OCI-M2 (cell line): ENCODE results near the gene EPHA10.
"Not testable (repeated sequence)": the region's sequence is repeated elsewhere in the genome, so short reads cannot be mapped to it uniquely, and the experiment has no call there.

Experiments used
- DNase-seq: peaks from one replicate; lab custom pipeline; 2025; ENCODE audit not compliant: unreplicated experiment; lab: John Stamatoyannopoulos, UW

The EPHA10 gene

DNA sequence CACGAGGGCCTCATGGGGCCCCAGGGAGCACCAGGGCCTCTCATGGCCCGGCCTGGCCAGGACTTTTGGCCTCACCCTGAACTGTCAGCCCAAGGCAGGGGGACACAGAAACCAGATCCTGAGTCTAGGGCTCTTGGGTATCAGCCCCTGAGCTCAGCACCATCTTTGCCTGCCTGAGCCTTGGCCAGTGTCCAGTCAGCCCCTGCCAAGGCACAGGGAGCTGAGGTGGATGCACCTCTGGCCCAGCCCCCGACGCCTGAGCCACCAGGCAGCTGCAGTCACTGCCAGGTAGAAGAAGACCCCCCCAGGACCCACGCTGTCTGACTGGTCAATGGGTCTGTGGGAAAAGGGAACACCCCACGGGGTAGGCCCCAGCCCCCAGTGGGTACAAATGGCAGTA is 47.3 kb downstream of the EPHA10 start:
- no peak for DNase-seq

DNA sequence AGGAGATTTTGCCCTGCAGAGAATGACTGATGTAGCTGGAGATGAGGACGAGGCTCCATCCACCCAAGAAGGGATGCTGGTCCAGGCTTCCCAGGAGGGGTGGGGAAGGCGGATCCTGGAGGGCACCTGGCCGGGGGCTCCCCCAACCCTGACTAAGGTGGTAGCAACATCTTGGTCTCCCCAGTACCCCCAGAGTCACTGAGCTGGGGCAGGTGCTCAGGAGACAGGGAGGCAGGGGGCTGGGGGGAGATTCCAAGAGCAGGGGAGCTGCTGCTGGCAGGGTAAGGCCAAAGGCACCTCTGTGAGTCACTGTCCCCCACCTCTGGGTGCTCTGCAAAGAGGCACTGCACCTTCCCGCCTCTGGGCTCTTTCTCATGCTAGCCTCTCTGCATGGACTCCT is 48.6 kb downstream of the EPHA10 start:
- no peak for DNase-seq

GRCh38 chr1:37714689-37715088 is 50.2 kb downstream of the EPHA10 start:
- DNase-seq = no peak

DNA sequence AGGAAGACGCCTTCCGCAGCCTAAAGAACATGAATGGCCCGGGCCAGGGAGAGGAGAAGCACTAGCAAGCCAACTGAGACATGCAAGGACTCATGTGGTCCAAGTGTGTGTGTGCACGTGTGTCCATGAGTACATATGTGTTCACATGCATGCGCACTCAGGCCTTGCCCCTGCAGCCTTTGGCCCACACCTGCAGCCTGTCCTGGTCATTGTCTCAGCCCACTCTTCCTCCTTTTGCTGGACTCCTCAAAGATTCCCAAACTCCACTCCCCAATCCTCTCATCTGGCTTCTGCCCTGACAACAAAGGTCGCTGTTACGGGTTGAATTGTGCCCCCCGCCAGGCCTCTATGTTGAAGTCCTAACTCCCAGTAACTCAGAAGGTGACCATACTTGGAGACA is 50.7 kb downstream of the EPHA10 start:
- no peak for DNase-seq

GRCh38 chr1:37708471-37708870 is 56.4 kb downstream of the EPHA10 start:
- DNase-seq = no peak

- DNase-seq = no peak
Measured at GRCh38 chr1:37705399-37705798, 59.5 kb downstream of the EPHA10 start.

DNA sequence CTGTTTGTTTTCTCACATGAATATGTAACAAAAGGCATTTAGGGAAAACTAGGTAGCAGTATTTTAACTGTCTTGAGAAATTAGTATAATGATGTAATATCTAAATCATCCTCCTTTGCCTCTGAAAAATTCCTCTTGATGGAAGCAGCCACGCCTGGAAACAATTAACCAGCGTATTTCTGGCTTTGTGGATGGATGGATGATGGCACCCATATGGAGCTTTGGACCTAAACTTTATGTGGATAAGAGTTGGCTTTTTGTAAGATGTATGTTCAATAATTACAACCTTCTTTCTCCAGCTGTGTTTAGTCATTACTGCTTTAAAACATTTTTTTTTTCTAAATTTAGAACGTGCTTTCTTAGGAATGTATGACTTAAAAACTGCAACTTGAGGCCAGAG is 60.0 kb downstream of the EPHA10 start:
- no peak for DNase-seq

DNA sequence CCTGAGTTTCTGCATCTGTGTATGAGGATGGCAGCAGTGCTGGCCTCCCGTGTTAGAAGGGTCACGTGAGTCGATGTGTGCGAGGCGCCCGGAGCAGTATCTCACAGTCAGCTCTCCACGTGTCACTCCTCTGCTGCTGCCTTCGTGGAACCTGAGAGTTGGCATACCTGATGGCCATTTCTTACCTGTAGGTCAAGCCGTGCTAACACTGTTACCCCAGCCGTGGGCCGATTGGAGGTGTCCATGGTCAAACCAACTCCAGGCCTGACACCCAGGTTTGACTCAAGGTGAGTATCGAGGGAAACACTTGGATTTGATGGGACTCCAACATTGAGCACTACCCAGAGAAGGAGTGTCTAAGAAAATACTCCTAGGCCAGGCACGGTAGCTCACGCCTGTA is 61.9 kb downstream of the EPHA10 start:
- DNase-seq = no peak

DNA sequence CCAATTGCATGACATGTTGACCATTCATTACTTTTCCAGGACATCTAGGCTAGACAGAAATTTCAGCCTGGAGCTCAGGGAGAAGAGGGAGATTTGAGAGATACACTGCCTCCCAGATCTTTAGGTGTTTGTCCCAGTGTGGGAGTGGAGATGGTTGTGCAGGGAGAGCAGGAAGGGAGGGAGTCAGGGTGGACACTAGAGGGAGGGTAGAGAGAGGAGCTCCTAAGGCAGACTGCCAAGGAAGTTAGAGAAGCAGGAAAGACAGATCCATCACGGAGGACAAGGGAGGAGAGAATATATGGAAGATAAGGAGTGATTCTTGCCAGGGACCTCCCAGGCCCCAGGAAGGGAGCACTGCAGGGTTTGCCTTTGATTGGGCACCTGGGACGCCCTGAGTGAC is 63.9 kb downstream of the EPHA10 start:
- no peak for DNase-seq

- no peak for DNase-seq
Measured at GRCh38 chr1:37699147-37699546, 65.8 kb downstream of the EPHA10 start.

- no peak for DNase-seq
Measured at GRCh38 chr1:37697737-37698136, 67.2 kb downstream of the EPHA10 start.

GRCh38 chr1:37697090-37697489 is 67.8 kb downstream of the EPHA10 start:
- DNase-seq = no peak

GRCh38 chr1:37692834-37693175 is 72.1 kb downstream of the EPHA10 start:
- DNase-seq = no peak

DNA sequence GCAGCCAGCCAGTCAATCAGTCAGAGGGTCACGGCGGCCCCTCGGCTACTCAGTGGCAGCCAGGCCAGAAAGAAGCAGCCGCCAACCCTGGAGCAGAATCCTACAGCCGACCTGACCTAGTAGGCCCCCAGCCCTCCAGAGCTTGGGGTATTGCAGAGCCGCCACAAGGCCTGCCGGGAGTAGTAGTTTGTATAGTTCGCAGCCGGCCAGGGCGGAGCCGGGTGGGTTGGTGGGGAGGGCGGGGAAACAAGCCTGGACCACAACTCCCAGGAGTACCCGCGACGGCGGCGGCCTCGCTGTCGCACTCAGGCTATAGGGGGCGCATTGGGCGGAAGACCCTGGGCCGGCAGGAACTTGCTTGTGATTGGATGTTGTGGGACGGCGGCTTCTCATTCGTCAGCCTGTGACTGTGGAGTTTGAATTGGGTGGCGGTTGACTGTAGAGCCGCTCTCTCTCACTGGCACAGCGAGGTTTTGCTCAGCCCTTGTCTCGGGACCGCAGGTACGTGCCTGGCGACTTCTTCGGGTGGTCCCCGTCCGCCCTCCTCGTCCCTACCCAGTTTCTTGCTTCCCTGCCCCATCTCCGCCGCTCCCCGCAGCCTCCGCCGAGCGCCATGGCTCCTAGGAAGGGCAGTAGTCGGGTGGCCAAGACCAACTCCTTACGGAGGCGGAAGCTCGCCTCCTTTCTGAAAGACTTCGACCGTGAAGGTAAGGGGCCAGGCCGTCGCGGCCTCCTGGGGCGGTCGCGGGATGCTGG is 72.7 kb downstream of the EPHA10 start, which contains the start of gene CDCA8:
Gene CDCA8 (plus strand): TSS at position 439 of the 756 bp plus-strand sequence. CDS start 175 bp downstream, at position 614.
- DNase-seq = peak; percentile 77

DNA sequence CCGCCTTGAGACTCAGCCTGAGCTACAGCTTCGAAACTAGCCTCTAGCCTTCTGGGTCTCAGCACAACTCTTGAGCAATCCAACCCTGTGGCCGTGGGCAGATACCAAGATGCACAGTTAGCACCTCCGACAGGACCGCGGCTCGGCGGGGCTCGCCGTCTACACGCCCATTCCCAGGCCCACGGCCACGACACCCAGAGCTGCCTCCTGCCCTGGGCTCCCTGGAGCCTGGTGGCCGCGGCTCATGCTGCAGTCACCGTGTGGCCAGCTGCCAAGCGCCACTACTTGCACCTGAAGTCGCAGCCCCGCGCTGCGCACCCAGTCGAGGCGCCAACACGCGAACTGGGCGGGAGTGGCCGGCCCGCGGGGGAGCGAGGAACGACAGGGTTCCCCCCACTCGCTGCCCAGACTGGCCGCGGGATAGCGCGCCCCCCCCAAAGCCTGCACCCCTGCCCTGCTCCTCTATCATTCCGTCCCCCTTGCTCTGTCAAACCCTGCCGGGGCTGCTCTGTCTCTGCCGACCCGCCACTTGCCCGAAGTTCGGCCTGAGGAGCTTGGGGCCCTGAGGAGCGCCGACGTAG is 73.3 kb downstream of the EPHA10 start:
- DNase-seq = no peak

DNA sequence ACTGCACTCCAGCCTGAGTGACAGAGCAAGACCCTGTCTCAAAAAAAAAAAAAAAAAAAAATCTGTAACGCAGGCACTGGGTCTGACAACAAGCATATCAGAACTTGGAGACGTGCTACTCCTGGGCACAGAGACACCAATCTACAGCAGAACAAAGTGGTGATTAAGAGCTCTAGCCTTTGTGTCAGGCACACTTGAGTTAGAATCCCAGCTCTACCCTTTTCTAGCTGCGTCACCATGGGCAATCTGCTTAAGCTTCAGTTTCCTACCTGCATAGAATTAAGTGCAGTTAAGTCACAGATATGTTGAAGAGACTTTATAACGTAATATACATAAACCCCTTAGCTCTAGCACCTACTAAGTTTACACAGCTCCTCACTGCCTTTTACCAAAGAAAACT is 76.0 kb downstream of the EPHA10 start:
- DNase-seq = no peak

DNA sequence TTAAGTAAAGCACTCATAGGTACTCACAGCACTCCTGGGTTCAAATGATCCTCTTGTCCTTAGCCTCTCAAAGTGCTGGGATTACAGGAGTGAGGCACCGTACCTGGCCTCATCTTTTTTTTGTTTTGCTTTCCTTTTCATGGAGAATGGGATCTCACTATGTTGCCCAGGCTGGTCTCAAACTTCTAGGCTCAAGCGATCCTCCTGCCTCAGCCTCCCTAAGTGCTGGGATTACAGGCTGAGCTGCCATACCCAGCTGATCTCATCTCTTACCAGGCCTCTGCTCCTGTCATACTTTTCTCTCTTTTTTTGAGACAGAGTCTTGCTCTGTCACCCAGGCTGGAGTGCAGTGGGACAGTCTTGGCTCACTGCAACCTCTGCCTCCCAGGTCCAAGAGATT is 77.2 kb downstream of the EPHA10 start:
- not testable (repeated sequence) for DNase-seq

- no peak for DNase-seq
Measured at GRCh38 chr1:37685722-37686121, 79.2 kb downstream of the EPHA10 start.

DNA sequence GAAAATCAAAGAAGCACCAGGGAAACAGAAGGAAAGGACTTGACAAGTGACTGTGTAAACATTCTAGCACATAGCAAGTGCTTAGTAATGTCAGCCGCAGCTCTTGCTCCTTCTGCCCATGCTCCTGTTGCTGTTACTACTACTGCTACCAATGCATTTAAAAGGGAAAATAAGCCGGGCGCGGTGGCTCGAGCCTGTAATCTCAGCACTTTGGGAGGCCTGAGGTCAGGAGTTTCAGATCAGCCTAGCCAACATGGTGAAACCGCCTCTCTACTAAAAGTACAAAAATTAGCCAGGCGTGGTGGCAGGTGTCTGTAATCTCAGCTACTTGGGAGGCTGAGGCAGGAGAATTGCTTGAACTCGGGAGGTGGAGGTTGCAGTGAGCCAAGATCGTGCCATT is 80.7 kb downstream of the EPHA10 start:
- not testable (repeated sequence) for DNase-seq

GRCh38 chr1:37682334-37682987 is 82.5 kb downstream of the EPHA10 start:
- peak; percentile 48 for DNase-seq

DNA sequence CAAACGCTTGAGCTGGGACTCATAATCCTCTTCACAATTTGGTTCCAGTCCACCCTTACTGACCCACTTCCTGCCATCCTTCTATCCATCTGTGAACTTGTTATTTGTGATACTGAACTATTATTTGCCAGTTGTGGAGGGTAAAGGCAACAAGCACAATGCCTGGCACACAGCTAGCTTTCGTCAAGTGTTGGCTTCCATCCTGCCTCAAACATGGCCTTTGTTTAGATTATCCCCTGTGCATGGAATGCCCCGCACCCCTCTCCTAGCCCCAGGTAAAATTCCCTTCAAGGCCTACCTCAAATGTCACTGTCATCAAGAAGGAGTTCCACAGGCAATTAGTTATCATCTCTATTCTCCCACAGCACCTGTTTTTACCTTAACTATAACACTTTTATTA is 84.0 kb downstream of the EPHA10 start:
- no peak for DNase-seq

DNA sequence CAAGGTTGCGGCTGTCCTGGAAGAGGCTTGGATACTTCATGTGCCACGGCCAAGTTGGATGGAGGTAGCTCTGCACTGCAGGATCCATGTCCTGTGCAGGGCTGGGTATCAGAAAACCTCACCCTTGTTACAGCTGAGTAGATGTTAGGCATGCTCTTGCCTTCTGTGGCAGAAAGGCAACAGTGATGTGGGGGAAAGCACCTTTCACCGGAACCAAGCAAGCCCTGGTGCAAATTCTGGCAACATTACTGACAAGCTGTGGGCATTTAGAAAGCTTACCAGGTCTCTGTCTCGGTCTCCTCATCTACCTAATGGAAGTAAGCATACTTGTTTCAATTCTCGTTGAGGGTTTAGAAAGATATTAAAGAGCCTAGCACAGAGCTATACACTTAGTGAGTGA is 87.1 kb downstream of the EPHA10 start:
- no peak for DNase-seq

- no peak for DNase-seq
Measured at GRCh38 chr1:37677143-37677439, 87.8 kb downstream of the EPHA10 start.
